GM18519 (cell line): ENCODE data around the gene OGFRL1.
"Not testable (repeated sequence)": the region's sequence is repeated elsewhere in the genome, so short reads cannot be mapped to it uniquely, and the experiment has no call there.

ENCODE experiments used
- ATAC-seq: cut with Tn5 transposase; IDR thresholded peaks from one replicate; pipeline ENCODE4 v1.9.1; 2021; ENCODE audit warnings: mild to moderate bottlenecking, moderate library complexity; ENCODE audit not compliant: unreplicated experiment, low FRiP score

The OGFRL1 gene

GRCh38 chr6:71288228-71289038 lies at the start of gene OGFRL1:
Gene OGFRL1 (plus strand): TSS chr6:71288811. CDS start chr6:71288937, 126 bp downstream.
- peak; percentile 73 for ATAC-seq

GRCh38 chr6:71239694-71240093 lies 48.9 kb upstream of the OGFRL1 start:
- ATAC-seq: no peak

DNA sequence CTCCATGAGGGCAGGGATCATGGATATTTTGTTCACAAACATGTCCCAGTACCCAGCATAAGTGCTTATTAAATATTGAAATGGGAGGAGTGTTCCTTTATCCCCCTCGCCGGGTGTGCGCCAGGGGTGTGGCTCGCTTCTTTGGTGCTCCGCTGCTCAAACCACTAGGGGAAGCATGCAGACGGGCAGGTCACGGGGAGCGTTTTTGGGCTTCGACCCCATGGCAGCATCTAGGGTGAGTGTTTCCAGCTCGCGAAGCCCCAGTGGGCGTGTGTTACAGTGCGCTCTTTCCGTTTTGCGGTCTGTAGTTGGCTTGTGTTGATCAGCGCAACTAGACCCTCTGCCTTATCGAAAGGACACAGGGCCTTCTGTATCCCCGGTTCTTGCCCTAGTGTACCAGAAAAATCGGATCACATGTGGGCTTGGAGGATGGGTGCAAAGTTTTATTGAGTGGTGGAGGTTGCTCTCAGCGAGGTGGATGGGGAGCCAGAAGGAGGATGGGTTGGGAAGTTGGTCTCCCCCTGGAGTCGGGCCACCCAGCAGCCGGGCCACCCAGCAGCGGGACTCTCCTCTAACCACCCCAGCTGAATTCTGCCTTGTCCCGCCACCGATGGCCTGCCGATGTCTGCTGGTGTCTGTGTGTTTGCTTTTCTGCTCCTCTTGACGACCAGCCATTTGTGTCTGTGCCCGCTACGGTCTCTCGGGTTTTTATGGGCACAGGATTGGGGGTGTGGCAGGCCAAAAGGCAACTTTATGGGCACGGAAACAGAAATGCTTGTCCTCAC lies 43.2 kb upstream of the OGFRL1 start:
- ATAC-seq: no peak

DNA sequence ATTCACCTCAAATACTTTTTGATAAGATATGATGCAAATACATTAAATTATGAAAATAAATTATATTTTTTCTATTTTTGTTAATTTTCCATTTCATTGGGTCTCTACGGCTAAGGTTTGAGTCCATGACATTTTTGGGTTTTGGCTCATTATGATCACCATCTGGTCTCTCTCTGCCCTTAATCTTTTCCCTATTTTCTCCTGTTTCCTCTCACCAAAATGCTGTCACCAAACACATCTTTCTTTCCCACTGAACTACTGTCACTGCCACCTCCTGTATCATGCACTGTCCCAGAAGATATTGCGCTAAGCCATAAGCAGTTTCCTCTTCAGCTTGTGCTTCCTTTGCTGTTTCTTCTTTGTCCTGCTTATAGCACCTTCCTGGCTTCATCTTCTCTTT lies 42.0 kb upstream of the OGFRL1 start:
- no peak for ATAC-seq

DNA sequence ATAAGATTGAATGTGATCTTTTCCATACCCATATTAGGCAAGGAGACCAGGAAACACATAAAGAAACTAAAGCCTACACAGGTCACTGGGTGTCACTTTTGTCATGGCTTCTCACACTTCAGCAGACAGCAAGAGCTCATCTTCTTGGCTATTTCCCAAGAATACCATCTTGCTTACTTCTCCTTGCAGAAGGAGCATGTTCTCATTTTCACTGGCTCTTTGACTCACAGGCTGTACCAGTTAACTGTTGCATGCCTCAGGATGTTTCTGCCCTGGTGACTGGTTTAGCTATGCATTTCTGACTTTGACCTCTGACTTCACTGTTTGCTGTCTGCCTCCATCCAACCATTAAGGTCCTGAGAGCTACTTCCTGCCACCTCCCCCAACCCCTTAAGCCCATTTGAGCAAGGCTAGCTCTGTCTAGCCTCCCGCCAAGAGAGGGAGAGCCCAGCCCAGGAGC lies 40.3 kb upstream of the OGFRL1 start:
- ATAC-seq: peak; percentile 88

DNA sequence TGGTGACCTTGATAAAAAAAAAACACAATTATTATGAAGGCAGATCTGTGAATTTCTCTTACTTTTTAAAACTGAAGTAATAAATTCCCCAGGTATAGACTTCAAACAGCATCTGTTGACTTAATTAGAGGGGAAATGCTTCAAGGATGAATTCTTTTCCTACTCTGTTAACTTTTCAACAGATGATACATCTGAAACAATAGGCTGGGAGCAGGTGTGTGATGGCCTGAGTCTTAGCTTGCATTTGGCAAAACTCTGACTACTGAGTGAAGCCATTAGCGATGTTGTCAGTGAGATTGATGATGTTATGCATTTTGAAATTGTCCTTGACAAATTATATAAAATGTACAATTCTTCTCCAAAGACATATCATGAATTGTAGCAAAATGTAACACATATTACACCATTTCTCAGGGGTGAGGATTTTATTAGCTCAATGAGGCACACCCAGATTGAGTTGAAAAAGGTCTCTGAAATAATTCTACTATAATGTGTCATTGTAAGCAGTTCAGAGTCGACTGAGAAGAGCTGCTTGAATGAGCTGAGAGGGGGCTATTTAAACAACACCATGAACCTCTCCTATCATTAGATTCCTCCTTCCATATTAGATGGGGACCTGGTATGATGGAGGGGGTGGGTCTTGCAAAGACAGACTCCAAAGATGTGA lies 39.6 kb upstream of the OGFRL1 start:
- no peak for ATAC-seq

DNA sequence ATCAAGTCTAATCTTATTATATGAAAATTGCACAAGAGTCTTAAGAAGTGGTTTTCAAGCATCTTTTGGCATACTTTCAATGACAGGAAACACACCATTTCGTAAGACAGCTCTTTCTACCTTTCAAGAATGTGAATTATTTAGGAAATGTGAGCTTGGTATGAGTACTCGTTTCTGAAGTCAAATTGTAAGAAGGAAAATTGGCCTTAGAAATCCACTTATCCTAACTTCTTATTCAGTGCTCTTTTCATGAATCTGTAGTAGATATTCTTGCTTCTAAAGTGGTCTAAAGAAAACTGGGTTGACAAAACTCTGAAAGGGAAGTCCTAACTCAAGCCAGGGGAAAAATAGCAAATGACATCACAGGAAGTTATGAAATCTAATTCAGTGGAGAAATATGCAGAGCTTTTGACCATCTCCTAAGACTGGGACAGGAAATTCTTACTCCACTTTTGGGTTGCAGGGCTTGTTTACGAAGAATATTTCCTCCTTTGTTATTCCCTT lies 38.5 kb upstream of the OGFRL1 start:
- no peak for ATAC-seq

GRCh38 chr6:71252410-71252809 lies 36.2 kb upstream of the OGFRL1 start:
- no peak for ATAC-seq

GRCh38 chr6:71252960-71253359 lies 35.7 kb upstream of the OGFRL1 start:
- no peak for ATAC-seq

- no peak for ATAC-seq
These were observed 34.3 kb upstream of the OGFRL1 start for GRCh38 chr6:71254323-71254722.

- ATAC-seq: no peak
These were observed 30.3 kb upstream of the OGFRL1 start for GRCh38 chr6:71258078-71258866.

GRCh38 chr6:71259888-71260604 lies 28.6 kb upstream of the OGFRL1 start:
- ATAC-seq: no peak

GRCh38 chr6:71262914-71263313 lies 25.7 kb upstream of the OGFRL1 start:
- ATAC-seq: no peak

DNA sequence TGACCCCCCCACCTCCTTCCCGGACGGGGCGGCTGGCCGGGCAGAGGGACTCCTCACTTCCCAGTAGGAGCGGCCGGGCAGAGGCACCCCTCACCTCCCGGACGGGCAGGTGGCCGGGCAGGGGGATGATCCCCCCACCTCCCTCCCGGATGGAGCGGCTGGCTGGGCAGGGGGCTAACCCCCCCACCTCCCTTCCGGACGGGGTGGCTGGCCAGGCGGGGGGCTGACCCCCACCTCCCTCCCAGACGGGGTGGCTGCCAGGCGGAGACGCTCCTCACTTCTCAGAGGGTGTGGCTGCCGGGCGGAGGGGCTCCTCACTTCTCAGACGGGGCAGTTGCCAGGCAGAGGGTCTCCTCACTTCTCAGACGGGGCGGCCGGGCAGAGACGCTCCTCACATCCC lies 22.2 kb upstream of the OGFRL1 start:
- not testable (repeated sequence) for ATAC-seq

- no peak for ATAC-seq
These were observed 19.7 kb upstream of the OGFRL1 start for GRCh38 chr6:71268735-71269437.

- ATAC-seq: peak; percentile 59
These were observed 10.5 kb upstream of the OGFRL1 start for GRCh38 chr6:71277926-71278600.

GRCh38 chr6:71279321-71279720 lies 9.3 kb upstream of the OGFRL1 start:
- no peak for ATAC-seq

DNA sequence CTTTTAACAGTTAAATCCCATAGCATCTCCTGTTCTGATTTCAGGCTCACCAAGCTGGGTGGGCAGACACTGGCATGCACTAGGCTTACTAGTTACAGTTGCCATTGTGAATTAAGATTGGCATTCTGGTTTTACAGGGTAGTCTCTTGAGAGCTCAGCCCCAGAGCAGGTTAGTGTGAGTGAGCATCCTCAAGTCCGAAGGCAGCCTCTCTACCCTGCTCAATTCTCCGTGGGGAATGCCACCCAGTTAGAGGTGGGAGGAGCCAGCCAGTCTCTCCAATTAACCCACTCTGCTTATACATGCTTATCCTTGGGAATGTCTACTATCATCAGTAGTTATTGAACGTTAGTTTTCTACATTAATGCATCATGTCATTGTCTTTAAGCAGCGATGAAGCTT lies 8.9 kb upstream of the OGFRL1 start:
- no peak for ATAC-seq
